Karpas-422 (cell line): ENCODE results near the gene DEFB121. TPM values are rescaled to one million over a fixed set of nuclear protein-coding genes. Genes with fewer than 3 reads are reported as not detected.
"Not testable (repeated sequence)": the region's sequence is repeated elsewhere in the genome, so short reads cannot be mapped to it uniquely, and the experiment has no call there.

Experiments
- DNase-seq: peaks from one replicate; pipeline ENCODE4 v3.0.0-alpha.2; 2015
- H2AFZ ChIP-seq: fragments of 200-600 bp; sonication (generic); 2 replicates; pipeline ENCODE4 v1.6.1; 2014; ENCODE audit warnings: antibody characterized with exemption, low read length, mixed read lengths
- H3K27ac ChIP-seq: fragments of 200-600 bp; sonication (generic); 2 replicates; pipeline ENCODE4 v1.5.1; 2014; ENCODE audit warnings: mild to moderate bottlenecking, low read length, moderate library complexity
- H3K27me3 ChIP-seq: fragments of 200-600 bp; sonication (generic); 2 replicates; pipeline ENCODE4 v1.6.1; 2014; ENCODE audit warnings: low read length, mixed read lengths
- H3K36me3 ChIP-seq: fragments of 200-600 bp; sonication (generic); 2 replicates; pipeline ENCODE4 v1.6.1; 2014; ENCODE audit warnings: low read length, mixed read lengths; ENCODE audit not compliant: insufficient read depth
- H3K4me1 ChIP-seq: fragments of 200-600 bp; sonication (generic); 2 replicates; pipeline ENCODE4 v1.6.1; 2014; ENCODE audit warnings: mild to moderate bottlenecking, low read length, mixed read lengths
- H3K4me2 ChIP-seq: fragments of 200-600 bp; sonication (generic); 2 replicates; pipeline ENCODE4 v1.6.1; 2014; ENCODE audit warnings: low read length, low read depth, mild to moderate bottlenecking; ENCODE audit not compliant: poor library complexity, severe bottlenecking
- H3K4me3 ChIP-seq: fragments of 200-600 bp; sonication (generic); 2 replicates; pipeline ENCODE4 v1.5.1; 2014; ENCODE audit warnings: mild to moderate bottlenecking, antibody characterized with exemption, low read length, mixed read lengths
- H3K79me2 ChIP-seq: fragments of 200-600 bp; sonication (generic); 2 replicates; pipeline ENCODE4 v1.6.1; 2014; ENCODE audit warnings: mild to moderate bottlenecking, low read length, mixed read lengths
- H3K9ac ChIP-seq: fragments of 200-600 bp; sonication (generic); 2 replicates; pipeline ENCODE4 v1.6.0; 2014; ENCODE audit warnings: low read length
- H3K9me2 ChIP-seq: fragments of 200-600 bp; sonication (generic), shearing (Covaris generic); replicated peaks from 2 replicates; pipeline ENCODE4 v1.6.0; 2014; ENCODE audit warnings: mild to moderate bottlenecking, low read length, moderate library complexity; ENCODE audit not compliant: insufficient read depth
- H3K9me3 ChIP-seq: fragments of 300-700, 200-600 bp; sonication (generic); 2 replicates; pipeline ENCODE4 v1.6.1; 2014; ENCODE audit warnings: low read length, mixed read lengths
- H4K20me1 ChIP-seq: fragments of 200-600 bp; sonication (generic); 2 replicates; pipeline ENCODE4 v1.6.1; 2014; ENCODE audit warnings: mild to moderate bottlenecking, antibody characterized with exemption, low read length, low read depth; ENCODE audit not compliant: insufficient read depth
- total RNA-seq: library from RNA; depleted of rRNA; stranded (reverse); fragments of >200 nt; shearing (Covaris generic); gene quantifications from 2 replicates; pipeline ENCODE4 v1.2.3, GENCODE V29; 2014; ENCODE audit warnings: low replicate concordance

DEFB121 gene
- total RNA-seq, 1 experiment from 2014 or later: not detected

- not testable (repeated sequence) for H3K4me3 ChIP-seq, DNase-seq, H3K9me3 ChIP-seq, H3K27ac ChIP-seq, H3K4me1 ChIP-seq, H3K27me3 ChIP-seq, H3K9ac ChIP-seq, H3K9me2 ChIP-seq, H2AFZ ChIP-seq, H4K20me1 ChIP-seq, H3K36me3 ChIP-seq, H3K79me2 ChIP-seq, H3K4me2 ChIP-seq
Observed at GRCh38 chr20:31427576-31427975, 21.6 kb upstream of the DEFB121 start.

- H3K4me2 ChIP-seq, H2AFZ ChIP-seq, H3K27me3 ChIP-seq, H3K4me3 ChIP-seq, H3K27ac ChIP-seq, H3K9me3 ChIP-seq, DNase-seq, H4K20me1 ChIP-seq, H3K79me2 ChIP-seq, H3K36me3 ChIP-seq, H3K9ac ChIP-seq, H3K9me2 ChIP-seq, H3K4me1 ChIP-seq: not testable (repeated sequence)
Observed at GRCh38 chr20:31426891-31427551, 21.0 kb upstream of the DEFB121 start.

- Histone ChIP-seq H3K9me2 (no peaks in the 10 kb centered on the region), H3K79me2 (no peaks in the 10 kb centered on the region), H3K27ac (no peak overlapping the region), H3K4me2 (no peak overlapping the region), H3K27me3 (no peaks in the 10 kb centered on the region), H4K20me1 (no peaks in the 10 kb centered on the region), H3K36me3 (no peaks in the 10 kb centered on the region), H3K4me1 (no peaks in the 10 kb centered on the region), H3K9ac (no peak overlapping the region), H3K4me3 (no peak overlapping the region), H3K9me3 (no peaks in the 10 kb centered on the region), H2AFZ (no peak overlapping the region)
- DNase-seq: no peak
Observed at GRCh38 chr20:31425797-31426196, 19.8 kb upstream of the DEFB121 start.

GRCh38 chr20:31418307-31418706, 12.3 kb upstream of the DEFB121 start:
- Histone ChIP-seq H3K79me2 (no peaks in the 10 kb centered on the region), H3K9me2 (no peaks in the 10 kb centered on the region), H3K4me1 (no peaks in the 10 kb centered on the region), H3K9ac (no peak overlapping the region), H3K27me3 (no peaks in the 10 kb centered on the region), H3K27ac (no peak overlapping the region), H2AFZ (no peak overlapping the region), H3K9me3 (no peaks in the 10 kb centered on the region), H4K20me1 (no peaks in the 10 kb centered on the region), H3K4me3 (no peak overlapping the region), H3K36me3 (no peaks in the 10 kb centered on the region), H3K4me2 (no peak overlapping the region)
- DNase-seq: no peak

GRCh38 chr20:31415653-31416052, 9.6 kb upstream of the DEFB121 start:
- DNase-seq: no peak
- H3K27me3 ChIP-seq: no peaks in the 10 kb centered on the region
- H3K4me1 ChIP-seq: no peaks in the 10 kb centered on the region
- H3K79me2 ChIP-seq: no peaks in the 10 kb centered on the region
- H3K4me2 ChIP-seq: no peak overlapping the region
- H3K36me3 ChIP-seq: no peaks in the 10 kb centered on the region
- no peak overlapping the region for H2AFZ ChIP-seq
- no peaks in the 10 kb centered on the region for H4K20me1 ChIP-seq
- H3K9ac ChIP-seq: no peak overlapping the region
- no peak overlapping the region for H3K4me3 ChIP-seq
- H3K9me3 ChIP-seq: no peaks in the 10 kb centered on the region
- H3K27ac ChIP-seq: no peak overlapping the region
- H3K9me2 ChIP-seq: no peaks in the 10 kb centered on the region

- no peaks in the 10 kb centered on the region for H4K20me1 ChIP-seq
- no peaks in the 10 kb centered on the region for H3K9me3 ChIP-seq
- H3K79me2 ChIP-seq: no peaks in the 10 kb centered on the region
- H3K27me3 ChIP-seq: no peaks in the 10 kb centered on the region
- H3K27ac ChIP-seq: no peak overlapping the region
- no peak for DNase-seq
- no peak overlapping the region for H2AFZ ChIP-seq
- no peaks in the 10 kb centered on the region for H3K9me2 ChIP-seq
- no peak overlapping the region for H3K4me3 ChIP-seq
- H3K9ac ChIP-seq: no peak overlapping the region
- no peaks in the 10 kb centered on the region for H3K36me3 ChIP-seq
- no peak overlapping the region for H3K4me2 ChIP-seq
- H3K4me1 ChIP-seq: no peaks in the 10 kb centered on the region
Observed at GRCh38 chr20:31414381-31414780, 8.4 kb upstream of the DEFB121 start.

- H4K20me1 ChIP-seq: no peaks in the 10 kb centered on the region
- H3K4me2 ChIP-seq: no peak overlapping the region
- H3K9me2 ChIP-seq: no peaks in the 10 kb centered on the region
- no peaks in the 10 kb centered on the region for H3K79me2 ChIP-seq
- no peaks in the 10 kb centered on the region for H3K4me1 ChIP-seq
- DNase-seq: no peak
- H3K27ac ChIP-seq: no peak overlapping the region
- no peak overlapping the region for H3K4me3 ChIP-seq
- H3K9me3 ChIP-seq: no peaks in the 10 kb centered on the region
- no peak overlapping the region for H2AFZ ChIP-seq
- H3K36me3 ChIP-seq: no peaks in the 10 kb centered on the region
- H3K9ac ChIP-seq: no peak overlapping the region
- H3K27me3 ChIP-seq: no peaks in the 10 kb centered on the region
Observed at GRCh38 chr20:31410011-31410410, 4.0 kb upstream of the DEFB121 start.

- Histone ChIP-seq H2AFZ (no peak overlapping the region), H3K9me2 (no peaks in the 10 kb centered on the region), H3K4me1 (no peaks in the 10 kb centered on the region), H3K4me3 (no peak overlapping the region), H3K27me3 (no peaks in the 10 kb centered on the region), H3K36me3 (no peaks in the 10 kb centered on the region), H4K20me1 (no peaks in the 10 kb centered on the region), H3K9me3 (no peaks in the 10 kb centered on the region), H3K4me2 (no peak overlapping the region), H3K27ac (no peak overlapping the region), H3K9ac (no peak overlapping the region), H3K79me2 (no peaks in the 10 kb centered on the region)
- no peak for DNase-seq
Observed at GRCh38 chr20:31403886-31404285, 2.1 kb downstream of the DEFB121 start.

GRCh38 chr20:31394900-31395299, 11.1 kb downstream of the DEFB121 start:
- H3K9me3 ChIP-seq: no peaks in the 10 kb centered on the region
- H2AFZ ChIP-seq: no peak overlapping the region
- no peaks in the 10 kb centered on the region for H3K79me2 ChIP-seq
- H3K36me3 ChIP-seq: no peaks in the 10 kb centered on the region
- no peak for DNase-seq
- no peak overlapping the region for H3K4me3 ChIP-seq
- no peaks in the 10 kb centered on the region for H4K20me1 ChIP-seq
- H3K4me2 ChIP-seq: no peak overlapping the region
- no peak overlapping the region for H3K9ac ChIP-seq
- no peaks in the 10 kb centered on the region for H3K27me3 ChIP-seq
- H3K9me2 ChIP-seq: no peaks in the 10 kb centered on the region
- H3K4me1 ChIP-seq: no peaks in the 10 kb centered on the region
- H3K27ac ChIP-seq: no peak overlapping the region
